GM12878 (cell line): ENCODE measurements around the gene MMEL1. TPM values are rescaled to one million over a fixed set of nuclear protein-coding genes. Genes with fewer than 3 reads are reported as not detected.
A peak's percentile ranks its signal among the peaks of the same experiment; 100 is the strongest.

Source experiments
- ATF7 ChIP-seq: fragments of 450-650 bp; IDR thresholded peaks from 2 replicates; pipeline ENCODE4 v1.6.1; 2016; ENCODE audit warnings: low read depth, mild to moderate bottlenecking
- BACH1 ChIP-seq: fragments of 450-650 bp; IDR thresholded peaks from 2 replicates; pipeline ENCODE4 v1.6.1; 2017; ENCODE audit warnings: mild to moderate bottlenecking, borderline replicate concordance
- BCLAF1 ChIP-seq: fragments of 450-650 bp; IDR thresholded peaks from 2 replicates; pipeline ENCODE4 v1.6.1; 2017; ENCODE audit warnings: antibody characterized with exemption, mild to moderate bottlenecking, moderate library complexity
- BHLHE40 ChIP-seq, 2 experiments: fragments of 450-650 bp in 1 of 2; IDR thresholded peaks; 2 replicates each; pipeline ENCODE4 v1.6.1; 2011 to 2017; ENCODE audit warnings: low read depth in 2 of 2, borderline replicate concordance in 1 of 2, improper control_type of control experiment in 1 of 2, low read length in 1 of 2, mild to moderate bottlenecking in 1 of 2
- CHD1 ChIP-seq: IDR thresholded peaks from 2 replicates; pipeline ENCODE4 v1.6.1; 2012; ENCODE audit warnings: low read depth, low read length, improper control_type of control experiment
- CTCF ChIP-seq, 3 experiments: IDR thresholded peaks in 2 of 3; conservative IDR thresholded peaks in 1 of 3; 2 replicates each; pipeline ENCODE4 v1.5.1; 2011; ENCODE audit warnings: low read depth in 3 of 3, low read length in 3 of 3, mild to moderate bottlenecking in 3 of 3, control low read depth in 2 of 3, moderate library complexity in 2 of 3, inconsistent platforms in 1 of 3, mixed read lengths in 1 of 3; ENCODE audit not compliant: control insufficient read depth in 2 of 3, insufficient read depth in 1 of 3; ENCODE audit errors: extremely low read depth in 1 of 3
- ELK1 ChIP-seq: IDR thresholded peaks from 2 replicates; pipeline ENCODE4 v1.6.1; 2012; ENCODE audit warnings: low read depth, low read length, improper control_type of control experiment
- LARP7 ChIP-seq: fragments of 450-650 bp; IDR thresholded peaks from 2 replicates; pipeline ENCODE4 v1.6.1; 2017; ENCODE audit warnings: mild to moderate bottlenecking
- MXI1 ChIP-seq: fragments of 150-350 bp; IDR thresholded peaks from 2 replicates; pipeline ENCODE4 v1.6.1; 2011; ENCODE audit warnings: low read depth, mild to moderate bottlenecking, inconsistent platforms, low read length, improper control_type of control experiment
- NRF1 ChIP-seq: conservative IDR thresholded peaks from 2 replicates; pipeline ENCODE4 v1.6.1; 2011; ENCODE audit warnings: mild to moderate bottlenecking, low read depth, low read length, improper control_type of control experiment
- POLR2A ChIP-seq: IDR thresholded peaks from 2 replicates; pipeline ENCODE4 v1.6.1; 2011; ENCODE audit warnings: low read depth, mild to moderate bottlenecking, low read length
- SPI1 ChIP-seq: IDR thresholded peaks from 2 replicates; pipeline ENCODE4 v1.6.1; 2011; ENCODE audit warnings: low read depth, mild to moderate bottlenecking, low read length, moderate library complexity, borderline replicate concordance; ENCODE audit not compliant: insufficient read depth
- TCF3 ChIP-seq: IDR thresholded peaks from 2 replicates; pipeline ENCODE4 v1.6.1; 2012; ENCODE audit warnings: low read depth, mild to moderate bottlenecking, low read length, borderline replicate concordance; ENCODE audit not compliant: insufficient read depth
- ZBTB40 ChIP-seq: fragments of 450-650 bp; IDR thresholded peaks from 2 replicates; pipeline ENCODE4 v1.6.1; 2016; ENCODE audit warnings: mild to moderate bottlenecking, moderate library complexity, borderline replicate concordance
- polyA plus RNA-seq, 11 experiments: library from polyadenylated mRNA; depleted of rRNA in 4 of 11; unstranded in 6 of 11; stranded (reverse) in 5 of 11; fragments of >200 nt; fragmentation: Nextera tagmentation in 4 of 11; fragmentation: Illumina TruSeq in 1 of 11; extraction: Ambion mirVana in 4 of 11; extraction: Trizol in 1 of 11; gene quantifications; 1 replicate in 1 of 11; 2 replicates in 10 of 11; pipeline versions ENCODE4 v1.2.1 to v1.2.3, GENCODE V29; 2011 to 2016; ENCODE audit warnings: inconsistent platforms in 2 of 11, missing spikeins in 2 of 11, low read depth in 1 of 11
- total RNA-seq, 4 experiments: library from RNA; depleted of rRNA in 3 of 4; stranded (reverse); fragments of >200 nt in 3 of 4; fragmentation: Illumina TruSeq in 1 of 4; extraction: Trizol in 1 of 4; gene quantifications; 2 replicates each; pipeline versions ENCODE4 v1.2.1 to v1.2.3, GENCODE V29; 2013 to 2021

Gene MMEL1
- total and polyA plus RNA-seq, 10 of the 15 experiments (the other 5 are each of a cell fraction or from before 2014, with no cell fraction given), result 0.11 TPM; not detected in 9

GRCh38 chr1:2642560-2643413 is 10.0 kb upstream of the MMEL1 start (continued):
- peak in 2 of 3 experiments; percentile 17 to 27; a peak in 3 of 6 replicates for TF ChIP-seq CTCF (IDR thresholded peaks at IDR 0.05 in 2 of 3, conservative IDR thresholded peaks at IDR 0.05 in 1 of 3; ENCODE audit: control insufficient read depth in 2 of 3, extremely low read depth in 1 of 3, insufficient read depth in 1 of 3, low read depth in 3 of 3, low read length in 3 of 3)
- TF ChIP-seq BACH1, result peak; percentile 15; the same call in 1 of the 2 replicates
- TF ChIP-seq ATF7, result 0 out of 2 replicates have a peak, but pooled peaks have one; percentile 11
- peak in 1 of 2 experiments; percentile 61 for TF ChIP-seq BHLHE40 (IDR thresholded peaks at IDR 0.05; ENCODE audit: borderline replicate concordance in 1 of 2, low read depth in 2 of 2, low read length in 1 of 2)
- TF ChIP-seq BCLAF1, result no peak
- TF ChIP-seq TCF3, result 0 out of 2 replicates have a peak, but pooled peaks have one; percentile 12
- TF ChIP-seq NRF1, result peak; percentile 74
- peak; percentile 89 for TF ChIP-seq LARP7
- peak; percentile 93 for TF ChIP-seq MXI1
- TF ChIP-seq ZBTB40, result peak; percentile 72; the same call in 1 of the 2 replicates
- TF ChIP-seq SPI1, result no peak
- TF ChIP-seq CHD1, result peak; percentile 72; the same call in 1 of the 2 replicates
- TF ChIP-seq POLR2A, result peak; percentile 82
- TF ChIP-seq ELK1, result peak; percentile 64; the same call in 1 of the 2 replicates
